NCI-H69 (cell line): ENCODE results near the gene GALNT10.

ENCODE experiments used
- DNase-seq: peaks from one replicate; lab custom pipeline; 2025; lab: John Stamatoyannopoulos, UW

The GALNT10 gene

GRCh38 chr5:154203798-154204578 is 13.5 kb downstream of the GALNT10 start:
- DNase-seq = no peak

GRCh38 chr5:154205441-154206117 is 15.0 kb downstream of the GALNT10 start:
- no peak for DNase-seq

- no peak for DNase-seq
These were observed 15.8 kb downstream of the GALNT10 start for GRCh38 chr5:154206311-154206710.

- DNase-seq = no peak
These were observed 16.7 kb downstream of the GALNT10 start for GRCh38 chr5:154207204-154207603.

DNA sequence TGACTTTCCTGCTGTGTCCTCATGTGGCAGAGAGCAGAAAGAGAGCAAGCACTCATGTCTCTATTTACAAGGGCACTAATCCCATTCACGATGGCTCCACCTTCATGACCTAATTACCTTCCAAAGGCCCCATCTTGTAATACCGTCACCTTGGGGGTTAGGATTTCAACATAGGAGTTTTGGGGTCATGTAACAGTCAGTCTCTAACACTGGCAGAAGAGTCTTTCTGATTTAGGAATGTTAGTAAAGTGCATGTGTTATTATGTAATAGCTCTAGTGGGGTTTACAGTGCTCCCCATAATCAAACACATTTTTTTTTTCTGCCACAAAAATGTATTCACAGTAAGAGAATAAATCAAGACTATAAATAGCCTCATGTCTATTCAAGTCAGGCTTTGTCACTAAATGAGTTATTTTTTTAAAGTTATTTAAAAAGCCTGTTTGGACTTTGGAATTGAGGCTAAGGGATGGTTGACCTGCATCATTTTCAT is 19.1 kb downstream of the GALNT10 start:
- DNase-seq = no peak

GRCh38 chr5:154210163-154210562 is 19.6 kb downstream of the GALNT10 start:
- no peak for DNase-seq

DNA sequence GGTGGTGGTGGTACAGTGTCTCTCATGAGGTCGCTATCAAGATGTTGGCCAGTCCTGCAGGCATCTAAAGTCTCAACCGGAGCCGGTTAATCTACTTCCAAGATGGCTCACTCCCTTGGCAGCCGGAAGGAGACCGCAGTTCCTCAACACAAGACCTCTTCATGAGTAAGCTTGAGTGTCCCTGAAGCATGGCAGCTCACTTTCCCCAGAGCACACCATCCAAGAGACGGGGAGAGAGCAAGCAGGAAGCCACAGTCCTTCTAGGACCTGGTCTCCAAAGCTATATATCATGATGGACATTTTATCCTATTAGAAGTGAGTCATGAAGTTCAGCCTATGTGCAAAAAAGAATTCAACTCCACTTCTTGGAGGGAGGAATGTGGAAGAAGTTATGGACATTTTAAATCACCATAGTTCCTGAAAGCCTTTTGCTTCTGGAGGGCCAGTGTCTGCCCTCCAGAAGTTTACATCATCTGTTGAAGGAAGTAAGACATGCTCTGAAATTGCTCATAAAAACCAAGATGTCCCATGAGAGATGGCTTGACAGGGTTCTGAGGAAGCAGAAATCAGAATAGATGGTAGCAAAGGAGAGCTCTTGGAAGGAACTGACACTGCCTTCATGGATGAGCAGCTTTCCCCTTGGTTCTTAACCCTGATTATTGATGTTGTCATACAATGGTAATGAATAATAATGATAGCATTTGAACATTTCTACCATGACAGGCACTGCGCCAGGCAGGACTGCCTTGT is 21.3 kb downstream of the GALNT10 start:
- no peak for DNase-seq

DNA sequence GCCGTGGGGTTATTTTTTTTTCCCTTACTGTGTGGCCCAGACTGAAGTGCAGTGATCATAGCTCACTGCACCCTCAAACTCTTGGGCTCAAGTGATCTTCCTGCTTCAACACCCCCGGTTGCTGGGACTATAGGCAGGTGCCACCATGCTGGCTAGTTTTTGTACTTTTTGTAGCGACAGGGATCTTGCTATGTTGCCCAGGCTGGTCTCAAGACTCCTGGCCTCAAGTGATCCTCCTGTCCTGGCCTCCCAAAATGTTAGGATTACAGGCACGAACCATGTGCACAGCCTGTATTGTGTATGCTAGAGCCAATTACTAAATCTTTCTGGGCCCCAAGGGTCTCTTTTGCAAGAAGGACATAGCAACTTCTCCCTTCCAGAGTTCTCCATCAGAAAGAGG is 23.1 kb downstream of the GALNT10 start:
- DNase-seq = no peak

- DNase-seq = no peak
These were observed 24.0 kb downstream of the GALNT10 start for GRCh38 chr5:154214371-154215106.

GRCh38 chr5:154215571-154216325 is 25.2 kb downstream of the GALNT10 start:
- DNase-seq = no peak

GRCh38 chr5:154217462-154217861 is 26.9 kb downstream of the GALNT10 start:
- DNase-seq = no peak

DNA sequence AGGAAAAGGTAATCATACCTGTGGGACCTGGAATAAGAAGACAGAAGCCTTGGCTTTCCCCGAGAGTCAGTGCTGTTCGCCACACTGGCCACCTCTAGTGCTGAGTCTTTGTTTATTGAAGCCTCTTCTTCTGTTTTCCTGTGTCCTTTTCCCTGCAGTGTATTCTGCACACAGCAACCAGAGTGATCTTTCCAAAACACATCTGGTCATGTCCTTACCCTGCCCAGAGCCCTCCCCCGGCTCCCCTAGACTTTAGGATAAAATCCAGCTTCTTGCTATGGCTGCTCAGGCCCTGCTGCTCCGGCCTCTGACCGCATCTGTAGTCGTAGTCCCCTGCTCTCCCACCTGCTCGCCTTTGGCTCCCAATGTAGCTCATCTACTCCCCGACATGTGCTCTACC is 28.3 kb downstream of the GALNT10 start:
- DNase-seq = no peak

DNA sequence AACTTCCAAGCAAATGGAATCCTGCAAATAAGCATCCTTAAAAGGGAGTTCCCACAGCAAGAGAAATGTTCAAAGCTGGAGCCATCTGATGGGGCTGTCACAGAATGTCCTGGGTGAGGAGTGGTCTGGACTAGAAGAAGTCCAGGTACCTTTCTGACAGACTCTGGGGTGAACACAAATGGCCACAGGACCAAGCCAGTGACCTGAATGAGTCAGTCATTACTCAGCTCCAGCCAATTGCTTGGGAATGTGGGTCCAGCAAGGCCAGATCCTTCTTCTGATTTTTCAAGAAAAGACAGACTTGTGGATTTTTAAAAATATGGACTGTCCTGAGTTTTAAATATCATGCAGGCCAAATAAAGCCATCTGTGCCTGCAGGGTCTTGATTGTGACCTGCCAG is 30.1 kb downstream of the GALNT10 start:
- no peak for DNase-seq

DNA sequence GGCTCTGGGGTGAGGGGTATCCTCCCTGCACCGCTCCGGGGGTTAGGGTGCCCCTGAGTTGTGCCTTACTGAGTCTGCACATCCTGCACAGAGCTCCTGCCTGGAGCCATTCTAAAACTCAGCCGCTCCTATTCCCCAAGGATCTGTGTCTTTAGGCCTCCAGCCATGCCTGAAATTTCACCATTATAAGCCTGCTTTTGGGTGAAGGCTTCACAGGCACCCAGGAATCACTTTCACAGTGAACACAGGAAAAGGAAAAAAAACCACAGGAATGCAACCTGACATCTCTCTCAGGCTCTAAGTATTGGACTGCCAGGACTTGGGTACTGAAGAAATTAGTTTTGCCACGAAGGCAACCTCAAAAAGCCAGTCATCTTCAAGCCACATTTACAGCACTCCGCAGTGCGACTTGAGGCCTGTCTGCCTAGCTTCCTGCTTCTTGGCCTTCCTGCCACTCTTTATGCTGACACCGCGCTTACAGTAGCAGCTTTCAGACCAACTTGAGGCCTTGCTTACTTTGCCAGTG is 30.9 kb downstream of the GALNT10 start:
- no peak for DNase-seq

GRCh38 chr5:154222414-154222813 is 31.9 kb downstream of the GALNT10 start:
- no peak for DNase-seq

GRCh38 chr5:154223320-154223719 is 32.8 kb downstream of the GALNT10 start:
- no peak for DNase-seq

GRCh38 chr5:154227090-154227489 is 36.6 kb downstream of the GALNT10 start:
- DNase-seq = no peak

GRCh38 chr5:154228696-154229095 is 38.2 kb downstream of the GALNT10 start:
- no peak for DNase-seq

GRCh38 chr5:154230526-154230925 is 40.0 kb downstream of the GALNT10 start:
- no peak for DNase-seq

- no peak for DNase-seq
These were observed 44.0 kb downstream of the GALNT10 start for GRCh38 chr5:154234551-154234950.

- DNase-seq = no peak
These were observed 45.5 kb downstream of the GALNT10 start for GRCh38 chr5:154236011-154236410.
